GM23248 (cell line): ENCODE results near the gene TENT4B. TPM values are rescaled to one million over a fixed set of nuclear protein-coding genes. Genes with fewer than 3 reads are reported as not detected.

Experiments
- DNase-seq: peaks from one replicate; pipeline ENCODE4 v3.0.0-alpha.2; 2015
- H2AFZ ChIP-seq: fragments of 200-600 bp; sonication (generic); 2 replicates; pipeline ENCODE4 v1.6.1; 2016; ENCODE audit warnings: antibody characterized with exemption
- H3F3A ChIP-seq: fragments of 200-600 bp; sonication (generic); 2 replicates; pipeline ENCODE4 v1.6.1; 2016; ENCODE audit warnings: mild to moderate bottlenecking, antibody characterized with exemption, mixed run types; ENCODE audit not compliant: insufficient read depth
- H3K27ac ChIP-seq: fragments of 200-600 bp; sonication (generic); 2 replicates; pipeline ENCODE4 v1.5.1; 2016; ENCODE audit warnings: mild to moderate bottlenecking
- H3K27me3 ChIP-seq: fragments of 200-600 bp; sonication (generic); replicated peaks from 2 replicates; pipeline ENCODE4 v1.6.1; 2016; ENCODE audit warnings: mild to moderate bottlenecking; ENCODE audit not compliant: insufficient read depth
- H3K36me3 ChIP-seq: fragments of 200-600 bp; sonication (generic); 2 replicates; pipeline ENCODE4 v1.6.1; 2016; ENCODE audit warnings: low read depth, mild to moderate bottlenecking
- H3K4me1 ChIP-seq: fragments of 200-600 bp; sonication (generic); 2 replicates; pipeline ENCODE4 v1.6.1; 2016; ENCODE audit warnings: mild to moderate bottlenecking; ENCODE audit not compliant: insufficient read depth
- H3K4me2 ChIP-seq: fragments of 200-600 bp; sonication (generic); one replicate; pipeline ENCODE4 v1.6.1; 2016; ENCODE audit warnings: mild to moderate bottlenecking; ENCODE audit not compliant: unreplicated experiment
- H3K4me3 ChIP-seq: fragments of 200-600 bp; sonication (generic); 2 replicates; pipeline ENCODE4 v1.5.1; 2016; ENCODE audit warnings: mild to moderate bottlenecking
- H3K79me2 ChIP-seq: fragments of 200-600 bp; sonication (generic); 2 replicates; pipeline ENCODE4 v1.6.1; 2016; ENCODE audit warnings: mild to moderate bottlenecking; ENCODE audit not compliant: insufficient read depth
- H3K9ac ChIP-seq: fragments of 200-600 bp; sonication (generic); 2 replicates; pipeline ENCODE4 v1.6.1; 2016; ENCODE audit warnings: mild to moderate bottlenecking
- H3K9me2 ChIP-seq: fragments of 200-600 bp; sonication (generic); 2 replicates; pipeline ENCODE4 v1.6.1; 2016; ENCODE audit warnings: mixed run types, mild to moderate bottlenecking, moderate library complexity; ENCODE audit not compliant: insufficient read depth
- H3K9me3 ChIP-seq: fragments of 200-600 bp; sonication (generic); one replicate; pipeline ENCODE4 v1.6.1; 2017; ENCODE audit warnings: low read depth
- H4K20me1 ChIP-seq: fragments of 200-600 bp; sonication (generic); 2 replicates; pipeline ENCODE4 v1.6.0; 2016; ENCODE audit not compliant: insufficient read depth
- EZH2 ChIP-seq: fragments of 200-600 bp; sonication (generic); IDR thresholded peaks from 2 replicates; pipeline ENCODE4 v1.6.1; 2018; ENCODE audit warnings: antibody characterized with exemption, mild to moderate bottlenecking; ENCODE audit not compliant: insufficient read depth, poor library complexity, severe bottlenecking
- EZH2phosphoT487 ChIP-seq: fragments of 200-600 bp; sonication (generic); IDR thresholded peaks from 2 replicates; pipeline ENCODE4 v1.6.1; 2018; ENCODE audit warnings: antibody characterized with exemption, moderate library complexity, mild to moderate bottlenecking, low read depth; ENCODE audit not compliant: insufficient read depth
- WGBS, 2 experiments: methylation state at CpG; one replicate each; pipeline ENCODE4 v1.1.6; 2015 to 2017; ENCODE audit warnings: low lambda C conversion rate in 2 of 2, low coverage in 1 of 2; ENCODE audit errors: missing lambda C conversion rate in 2 of 2; 5-methylcytosine and 5-hydroxymethylcytosine counted together
- in situ Hi-C: fragments of 300-500 bp; cut with MboI; formaldehyde crosslinking; loops from 2 replicates; pipeline ENCODE4 v1.15.0; 2020
- polyA plus RNA-seq: library from polyadenylated mRNA; unstranded; fragments of >200 nt; fragmentation: Nextera tagmentation; extraction: Ambion mirVana; gene quantifications from 2 replicates; pipeline ENCODE4 v1.2.1, GENCODE V29; 2016
- total RNA-seq: library from RNA; depleted of rRNA; stranded (reverse); fragments of >200 nt; shearing (Covaris generic); gene quantifications from 2 replicates; pipeline ENCODE4 v1.2.3, GENCODE V29; 2014

TENT4B gene
- total and polyA plus RNA-seq, 2 experiments from 2014 or later = 7.4 to 12.6 TPM

DNA sequence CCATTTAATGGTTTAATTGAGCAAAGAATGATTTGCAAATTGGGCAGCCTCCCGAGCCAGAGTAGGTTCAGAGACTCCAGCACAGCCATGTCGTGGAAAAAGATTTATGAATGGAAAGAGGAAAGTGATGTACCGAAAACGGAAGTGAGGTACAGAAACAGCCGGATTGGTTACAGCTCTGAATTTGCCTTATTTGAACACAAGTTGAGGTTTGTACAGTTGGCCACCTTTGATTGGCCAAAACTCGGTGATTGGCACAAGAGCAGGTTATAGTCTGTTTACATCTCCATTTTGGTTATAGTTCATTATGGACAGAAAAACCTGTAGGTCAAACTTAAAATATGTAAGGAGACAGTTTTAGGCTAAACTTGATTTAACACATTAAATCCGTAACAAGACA is 44.5 kb downstream of the TENT4B start:
- 90 to 91% methylated on average over 7 of the region's 7 CpGs for WGBS, 2 experiments
- H3K4me1 ChIP-seq = peaks cover 51% of the 10 kb centered on the region
- no peaks in the 10 kb centered on the region for H3K9me2 ChIP-seq
- in situ Hi-C loops = no loop called here
- no peaks in the 10 kb centered on the region for H3K9me3 ChIP-seq
- H4K20me1 ChIP-seq = no peaks in the 10 kb centered on the region
- H3K9ac ChIP-seq = no peak overlapping the region
- DNase-seq = no peak
- H3K4me2 ChIP-seq = no peak overlapping the region
- TF ChIP-seq EZH2 = no peak
- H3K27me3 ChIP-seq = no peaks in the 10 kb centered on the region
- H3K27ac ChIP-seq = peak overlapping the region; percentile 75
- H3F3A ChIP-seq = peaks cover 42% of the 10 kb centered on the region
- no peak overlapping the region for H3K4me3 ChIP-seq
- peaks cover 89% of the 10 kb centered on the region for H3K79me2 ChIP-seq
- no peak overlapping the region for H2AFZ ChIP-seq
- H3K36me3 ChIP-seq = no peaks in the 10 kb centered on the region

- Histone ChIP-seq H3K27ac (no peak overlapping the region), H3K4me2 (no peak overlapping the region), H2AFZ (no peak overlapping the region), H3K4me3 (no peak overlapping the region), H3K9me3 (no peaks in the 10 kb centered on the region), H3K27me3 (no peaks in the 10 kb centered on the region), H3K9ac (no peak overlapping the region), H3K4me1 (peaks cover 55% of the 10 kb centered on the region), H3K36me3 (no peaks in the 10 kb centered on the region), H4K20me1 (no peaks in the 10 kb centered on the region), H3K9me2 (no peaks in the 10 kb centered on the region), H3F3A (peaks cover 51% of the 10 kb centered on the region), H3K79me2 (peaks cover 81% of the 10 kb centered on the region)
- in situ Hi-C loops = no loop called here
- DNase-seq = no peak
- 64 to 65% methylated on average over 4 of the region's 4 CpGs for WGBS, 2 experiments
- TF ChIP-seq EZH2phosphoT487 = no peak
- no peak for TF ChIP-seq EZH2
These were observed 45.8 kb downstream of the TENT4B start for GRCh38 chr16:50198802-50199403.

GRCh38 chr16:50201787-50202186 is 48.7 kb downstream of the TENT4B start:
- Histone ChIP-seq H4K20me1 (no peaks in the 10 kb centered on the region), H3K4me1 (peaks cover 44% of the 10 kb centered on the region), H3K4me2 (peak overlapping the region; percentile 75), H3K9me2 (no peaks in the 10 kb centered on the region), H2AFZ (no peak overlapping the region), H3K4me3 (no peak overlapping the region; the same call in 1 of the 2 replicates), H3K36me3 (no peaks in the 10 kb centered on the region), H3K9ac (peak overlapping the region; percentile 77), H3K79me2 (peaks cover 91% of the 10 kb centered on the region), H3K9me3 (no peaks in the 10 kb centered on the region), H3F3A (peaks cover 47% of the 10 kb centered on the region), H3K27ac (peak overlapping the region; percentile 95), H3K27me3 (no peaks in the 10 kb centered on the region)
- in situ Hi-C loops = no loop called here
- WGBS, 2 experiments = 62 to 79% methylated on average over 3 of the region's 3 CpGs
- TF ChIP-seq EZH2 (no peak), EZH2phosphoT487 (no peak)
- no peak for DNase-seq

DNA sequence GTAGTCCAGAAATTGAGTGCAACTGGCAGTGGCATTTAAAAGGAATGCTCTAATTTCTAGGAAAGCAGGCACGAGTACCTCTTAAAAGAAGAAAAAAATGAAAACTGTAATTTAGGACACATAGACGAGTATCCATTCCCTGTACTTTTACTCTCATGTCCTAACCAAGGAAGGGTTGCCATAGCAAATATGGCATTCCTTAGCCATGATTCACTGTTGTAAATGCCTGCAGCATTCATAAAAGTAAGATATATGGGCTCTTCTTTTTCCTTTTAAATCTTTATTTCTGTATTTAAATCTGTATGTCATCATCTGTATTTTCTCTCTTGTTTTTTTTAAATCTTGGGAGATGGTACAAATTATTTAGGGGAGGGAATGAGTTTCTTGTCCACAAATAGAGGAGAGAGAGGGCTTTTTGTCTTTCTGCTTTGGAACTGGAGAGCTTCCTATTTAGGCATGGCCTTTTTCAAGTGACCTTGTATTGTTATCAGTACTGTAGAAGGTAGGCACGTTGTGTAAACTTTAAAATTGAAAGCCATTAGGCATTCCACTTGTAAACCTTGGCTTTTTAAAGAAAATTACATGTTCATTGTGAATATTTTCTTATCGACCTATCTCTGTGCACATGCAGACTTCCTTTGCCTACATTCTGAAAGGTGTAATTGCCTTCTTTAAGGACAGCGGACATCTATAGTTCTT is 50.0 kb downstream of the TENT4B start:
- in situ Hi-C loops = no loop called here
- H3K9me2 ChIP-seq = no peaks in the 10 kb centered on the region
- H2AFZ ChIP-seq = peak overlapping the region; percentile 31
- H3K4me1 ChIP-seq = peaks cover 45% of the 10 kb centered on the region
- peak; percentile 91 for DNase-seq
- WGBS, 2 experiments = 30% methylated on average over 5 of the region's 5 CpGs
- H3K9me3 ChIP-seq = no peaks in the 10 kb centered on the region
- peaks cover 91% of the 10 kb centered on the region for H3K79me2 ChIP-seq
- no peak for TF ChIP-seq EZH2
- peak overlapping the region; percentile 75 for H3K4me2 ChIP-seq
- no peaks in the 10 kb centered on the region for H4K20me1 ChIP-seq
- peak overlapping the region; percentile 95 for H3K27ac ChIP-seq
- H3K4me3 ChIP-seq = peak overlapping the region; percentile 60
- H3F3A ChIP-seq = peaks cover 40% of the 10 kb centered on the region
- H3K36me3 ChIP-seq = no peaks in the 10 kb centered on the region
- H3K27me3 ChIP-seq = no peaks in the 10 kb centered on the region
- H3K9ac ChIP-seq = peak overlapping the region; percentile 77
